Skin of body (tissue), 2 donors: ENCODE data around the gene ARSJ. TPM values are rescaled to one million over a fixed set of nuclear protein-coding genes. Genes with fewer than 3 reads are reported as not detected.

ENCODE experiments used
- DNase-seq: peaks from one replicate; lab custom pipeline; 2025; lab: John Stamatoyannopoulos, UW
- total RNA-seq: library from RNA; depleted of rRNA; stranded (reverse); fragments of >200 nt; gene quantifications from one replicate; pipeline ENCODE4 v1.2.3, GENCODE V29; 2014

ARSJ gene
- total RNA-seq, 1 donor from 2014 or later: 11.6 TPM

DNA sequence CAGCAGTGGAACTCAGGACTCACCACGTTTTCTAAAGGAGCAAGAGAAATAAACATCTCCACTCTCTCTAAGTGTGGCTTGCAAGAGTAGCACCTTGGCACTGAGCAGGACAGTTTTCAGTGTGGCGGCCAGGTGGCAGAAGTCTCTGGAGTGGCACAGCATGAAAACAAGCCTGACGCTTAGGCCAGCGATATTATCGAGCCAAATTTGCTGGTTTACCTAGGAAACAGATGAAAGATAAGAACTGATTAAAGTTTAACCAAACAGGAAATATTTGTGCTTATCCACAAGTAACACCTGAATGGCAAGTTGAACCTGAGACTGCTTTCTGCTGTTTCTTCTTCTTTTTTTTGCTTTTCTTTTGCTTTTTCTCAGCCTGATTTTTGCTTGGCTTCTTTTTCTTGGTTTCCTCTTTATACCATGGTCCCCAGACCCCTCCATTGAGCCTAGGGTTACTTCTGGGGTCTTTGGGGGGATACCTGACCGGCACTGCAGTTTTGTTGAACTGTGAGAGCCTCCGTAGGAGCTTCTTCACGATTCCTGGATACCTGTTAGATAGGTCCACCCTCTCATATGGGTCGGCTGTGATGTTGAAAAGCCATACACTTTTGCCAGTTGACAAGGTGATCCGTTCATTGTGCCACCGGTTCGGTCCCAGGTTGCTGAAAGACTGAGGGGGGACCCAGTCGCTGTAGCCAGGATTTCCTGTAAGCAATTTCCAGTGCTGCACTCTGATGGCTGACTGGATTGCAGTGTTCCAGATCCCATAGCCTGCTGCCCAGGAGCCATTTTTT, 77.3 kb downstream of the ARSJ start:
- no peak for DNase-seq

DNA sequence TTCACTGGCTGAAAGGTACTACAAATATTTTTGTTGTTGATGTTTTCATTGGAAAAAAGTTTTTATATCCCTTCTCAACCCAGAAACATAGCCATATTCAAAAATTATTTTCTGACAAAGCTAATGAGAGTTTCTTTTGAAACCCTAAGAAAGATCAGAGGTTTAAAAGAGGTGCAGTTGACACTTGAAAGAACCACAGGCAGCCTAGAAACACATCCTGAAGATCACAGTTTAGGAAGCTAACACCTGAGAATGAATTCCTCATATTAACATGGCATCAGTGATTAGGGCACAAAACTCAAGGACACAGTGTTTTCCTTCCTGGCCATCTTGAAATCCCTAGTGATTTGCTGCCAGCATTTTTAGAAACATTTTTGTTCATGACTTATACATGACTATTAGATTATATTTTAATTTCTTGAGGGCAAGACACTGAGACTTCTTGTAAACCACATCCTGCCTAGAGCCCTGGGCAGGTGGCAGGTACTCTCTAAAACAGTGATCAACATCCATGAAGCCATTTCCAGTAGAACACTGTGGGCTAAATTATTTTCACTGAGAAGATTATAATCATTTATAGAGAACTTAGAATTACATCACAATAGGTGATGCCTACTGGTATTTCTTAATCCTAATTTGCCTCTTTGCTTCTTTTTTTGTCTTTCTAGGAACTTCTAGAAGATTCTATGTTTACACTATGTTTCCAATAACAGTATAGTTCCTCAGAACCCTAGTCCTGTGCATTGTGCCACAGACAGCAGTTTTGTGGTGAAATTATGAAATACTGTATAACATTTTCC, 80.0 kb downstream of the ARSJ start:
- DNase-seq: no peak

DNA sequence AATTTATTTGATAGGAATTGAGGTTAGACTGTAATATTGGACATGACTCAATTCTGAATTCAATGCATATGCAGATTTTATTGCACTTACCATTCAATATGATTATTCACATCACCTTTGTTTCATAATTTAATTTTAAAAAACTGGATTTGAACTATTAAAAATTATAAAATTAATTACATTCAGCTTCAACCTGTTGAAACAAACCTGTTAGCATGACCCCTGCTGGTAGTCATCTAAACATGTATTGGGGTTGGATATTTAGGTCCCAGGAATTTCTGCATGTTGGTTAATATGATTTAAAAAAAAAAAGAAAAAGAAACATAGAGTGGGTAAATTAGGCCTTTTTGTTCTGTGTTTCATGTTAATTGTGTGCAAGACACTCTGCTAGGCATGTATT, 85.9 kb downstream of the ARSJ start:
- no peak for DNase-seq

DNA sequence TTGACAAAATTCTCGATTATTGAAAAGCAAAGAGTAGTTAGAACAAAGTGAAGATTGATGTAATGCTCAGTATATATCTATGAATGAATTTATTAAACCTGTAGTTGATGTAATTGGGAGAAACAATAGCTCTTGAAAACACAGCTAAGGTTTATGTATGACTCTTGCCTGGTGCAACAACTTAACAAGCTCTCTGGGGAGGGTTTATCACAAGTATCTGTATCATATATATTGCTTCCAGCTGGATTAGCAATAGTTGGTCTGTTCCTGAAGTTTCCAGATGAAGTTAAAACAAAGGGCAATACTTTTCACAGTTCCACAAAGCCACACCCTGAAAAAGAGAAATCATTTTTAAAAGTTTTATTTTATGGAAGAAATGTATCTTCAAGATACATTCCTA, 91.4 kb downstream of the ARSJ start:
- DNase-seq: no peak

DNA sequence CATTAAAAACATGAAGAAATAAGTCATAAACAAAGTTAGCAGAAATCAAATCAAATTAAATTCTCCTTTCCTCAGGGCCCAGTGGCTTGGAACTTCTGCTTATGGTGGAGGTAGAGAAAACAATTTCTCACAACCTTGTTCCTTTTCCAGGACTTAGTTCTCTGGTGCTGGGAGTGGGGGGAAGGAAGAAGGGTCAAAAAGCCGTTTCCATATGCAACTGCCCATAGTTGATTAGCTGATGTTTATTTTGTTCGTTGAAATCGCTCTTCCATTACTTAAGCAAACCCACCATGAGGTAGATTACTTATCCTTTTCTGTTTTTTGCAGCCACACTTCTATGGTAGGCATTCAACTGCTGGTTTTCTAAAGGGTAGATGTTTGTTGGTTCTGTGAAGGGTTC, 94.2 kb downstream of the ARSJ start:
- DNase-seq: no peak

DNA sequence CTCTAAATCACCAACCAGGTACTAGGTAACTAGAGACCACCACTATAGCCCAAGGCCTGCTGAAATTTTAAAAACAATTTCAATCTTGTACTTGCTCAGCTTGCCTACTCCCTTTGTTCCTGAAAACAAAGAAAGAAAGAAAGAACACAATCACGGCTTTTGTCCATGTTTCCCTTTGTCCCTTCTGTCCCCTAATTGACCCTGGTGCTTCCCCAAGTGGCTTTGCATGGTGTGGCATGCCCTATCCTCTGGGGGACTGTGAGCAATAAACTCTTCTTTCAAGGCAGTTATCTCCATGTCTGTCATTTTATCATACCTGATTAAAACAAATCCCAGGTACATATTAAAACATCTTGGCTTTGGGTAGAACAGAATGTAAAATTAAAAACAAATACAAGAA, 94.8 kb downstream of the ARSJ start:
- no peak for DNase-seq

DNA sequence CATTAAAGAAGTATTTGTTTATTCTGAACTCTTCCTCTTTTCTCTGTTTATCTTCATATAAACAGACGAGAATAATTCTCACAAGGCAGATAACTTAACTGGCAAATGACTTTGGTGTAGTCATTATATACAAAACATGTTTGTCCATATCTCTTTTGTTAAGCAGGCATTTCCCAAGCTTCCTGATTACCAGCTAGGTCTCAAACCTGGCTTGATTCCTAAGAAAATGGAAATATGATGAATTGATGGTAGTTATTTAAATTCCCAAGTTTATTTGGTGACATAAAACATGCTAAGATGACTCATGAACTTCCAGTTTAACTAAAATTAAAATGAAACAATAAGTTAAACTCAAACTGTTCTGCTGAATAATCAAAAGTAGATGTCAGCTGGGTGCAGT, 96.8 kb downstream of the ARSJ start:
- no peak for DNase-seq

DNA sequence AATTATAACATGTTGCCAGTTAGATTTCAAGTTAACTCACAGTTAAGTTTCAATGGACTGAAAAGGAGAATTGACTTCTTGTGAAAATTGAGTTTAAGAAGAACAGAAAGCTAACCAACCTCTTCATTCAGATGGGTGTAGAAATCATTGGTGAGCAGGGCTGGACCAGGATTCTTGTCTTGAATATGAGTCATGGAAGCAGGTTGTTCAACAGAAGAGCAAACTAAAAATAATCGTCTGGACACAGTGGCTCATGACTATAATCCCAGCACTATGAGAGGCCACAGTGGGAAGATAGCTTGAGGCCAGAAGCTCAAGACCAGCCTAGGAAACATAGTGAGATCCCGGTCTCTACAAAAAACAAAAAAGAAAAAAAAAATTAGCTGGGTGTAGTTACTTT, 98.2 kb downstream of the ARSJ start:
- no peak for DNase-seq

DNA sequence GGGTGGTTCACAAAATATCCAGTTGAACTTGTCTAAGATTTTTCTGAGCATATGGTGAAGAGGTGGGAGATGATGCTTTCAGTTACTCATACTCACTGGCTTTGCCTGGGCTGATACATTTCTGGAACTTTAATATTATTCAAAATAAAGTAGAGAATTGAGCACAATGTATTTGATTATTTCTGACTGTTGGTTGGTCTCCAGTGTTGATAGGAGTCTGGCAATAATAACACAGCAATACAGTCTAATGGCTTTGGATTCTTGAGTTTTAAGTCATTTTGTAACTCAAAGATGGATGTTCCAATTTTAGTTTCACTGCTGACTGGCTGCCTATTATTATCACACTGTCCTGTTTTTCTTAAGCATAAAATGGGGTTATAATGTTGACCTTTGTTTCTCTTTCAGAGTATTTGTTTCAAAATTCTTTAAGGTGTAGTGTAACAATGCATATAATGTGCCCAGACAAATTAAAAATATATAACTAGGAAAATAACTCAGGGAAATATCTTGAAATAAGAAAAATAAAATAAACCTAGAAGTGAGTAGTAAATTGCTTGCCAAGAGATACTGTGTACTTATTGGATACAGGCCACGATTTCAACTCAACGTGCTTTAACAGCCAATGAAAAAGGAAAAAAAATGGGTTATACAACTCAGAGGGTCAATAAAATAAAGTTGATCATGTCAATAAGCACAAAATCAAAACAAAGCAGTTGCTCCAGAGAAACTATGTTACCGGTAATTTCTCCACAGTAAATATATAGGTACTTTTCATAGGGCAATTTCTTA, 99.0 kb downstream of the ARSJ start:
- DNase-seq: peak; percentile 37

DNA sequence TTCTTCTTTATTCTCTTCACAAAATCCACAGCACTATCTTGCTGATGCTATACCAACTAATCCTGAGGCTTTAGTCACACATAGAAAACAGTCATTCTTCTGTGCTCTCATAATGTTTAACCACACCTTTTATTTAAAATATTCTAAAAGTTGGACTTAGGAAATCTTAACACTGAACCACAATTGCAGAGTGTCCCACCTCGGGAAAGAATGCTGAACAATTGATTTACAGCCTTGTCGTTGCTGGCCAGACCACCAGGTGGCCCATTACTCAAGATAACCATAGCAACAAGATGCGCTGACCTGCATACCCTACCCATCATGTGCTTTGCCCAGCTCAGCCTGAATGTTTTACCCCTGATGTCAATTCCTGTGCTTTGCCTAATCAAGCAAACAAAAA, 100.8 kb downstream of the ARSJ start:
- DNase-seq: no peak

DNA sequence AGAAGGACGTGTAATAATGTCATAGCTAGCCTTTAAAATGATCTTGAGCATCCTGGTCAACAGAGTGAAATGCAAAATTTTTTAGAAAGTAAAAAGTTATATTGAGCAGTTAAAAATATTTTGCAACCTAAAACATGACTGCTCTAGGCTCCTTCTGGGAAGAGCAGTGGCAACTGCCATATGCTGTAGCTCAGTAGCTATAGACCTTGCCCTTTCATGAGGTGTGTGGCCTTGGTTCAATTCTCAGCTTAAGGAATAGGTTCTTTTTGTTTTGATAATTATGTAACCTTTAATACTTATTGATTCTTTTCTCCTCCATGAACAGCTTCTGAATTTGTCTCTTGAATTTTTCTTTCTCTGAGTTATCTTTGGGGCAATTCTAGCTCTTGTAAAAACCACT, 105.0 kb downstream of the ARSJ start:
- no peak for DNase-seq

DNA sequence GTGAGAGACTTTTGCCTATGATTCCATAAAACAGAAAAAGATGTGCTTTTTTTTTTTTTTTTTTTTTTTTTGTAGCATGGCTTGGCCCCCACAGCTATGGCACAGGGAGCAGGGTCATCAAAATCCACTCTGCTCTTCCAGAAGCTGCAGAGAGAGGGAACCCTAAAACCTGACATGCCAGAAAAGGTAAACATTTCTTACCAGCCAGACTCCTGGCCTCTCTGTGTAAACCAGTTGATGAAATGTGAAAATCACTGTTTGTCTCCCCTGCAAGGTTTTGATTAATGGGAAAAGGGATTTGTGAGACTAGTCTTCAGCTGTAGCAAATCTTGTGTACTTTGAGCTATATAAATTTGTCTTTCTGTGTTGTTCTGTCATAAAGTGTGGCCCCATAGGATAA, 105.9 kb downstream of the ARSJ start:
- no peak for DNase-seq

DNA sequence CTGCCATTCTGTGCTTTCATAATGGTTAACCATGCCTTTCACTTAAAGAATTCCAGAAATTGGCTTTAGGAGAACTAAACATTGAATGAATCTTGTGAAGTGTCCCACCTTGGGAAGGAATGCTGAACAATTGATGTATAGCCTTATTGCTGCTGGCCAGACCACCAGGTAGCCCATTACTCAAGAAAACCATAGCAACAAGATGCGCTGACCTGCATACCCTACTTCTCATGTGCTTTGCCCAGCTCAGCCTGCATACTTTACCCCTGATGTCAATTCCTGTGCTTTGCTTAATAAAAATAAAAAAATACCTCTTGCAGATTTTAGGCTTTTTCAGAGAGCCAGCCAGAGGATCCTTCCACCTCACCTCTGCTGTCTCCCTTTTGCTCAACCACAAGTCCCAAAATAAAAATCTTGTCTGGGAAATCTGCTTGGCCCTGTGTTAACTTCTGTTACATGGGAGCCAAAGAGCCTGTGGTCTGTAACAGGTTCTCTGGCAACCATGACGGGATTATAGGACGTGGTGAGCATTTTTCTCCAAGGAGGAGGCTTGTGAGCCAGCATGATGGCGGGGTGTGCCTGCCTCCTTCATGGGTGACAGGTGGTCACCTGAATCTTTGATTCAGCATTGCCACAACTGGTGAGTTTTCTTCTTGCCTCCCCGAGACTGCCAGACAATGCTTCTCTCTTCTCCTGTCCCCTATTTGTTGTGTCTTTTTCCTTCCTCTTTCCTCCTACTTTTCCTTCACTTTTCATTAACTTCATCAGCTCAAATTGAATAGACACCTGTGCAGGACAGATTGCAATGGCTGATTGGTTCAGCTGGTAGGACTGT, 106.8 kb downstream of the ARSJ start:
- DNase-seq: no peak

DNA sequence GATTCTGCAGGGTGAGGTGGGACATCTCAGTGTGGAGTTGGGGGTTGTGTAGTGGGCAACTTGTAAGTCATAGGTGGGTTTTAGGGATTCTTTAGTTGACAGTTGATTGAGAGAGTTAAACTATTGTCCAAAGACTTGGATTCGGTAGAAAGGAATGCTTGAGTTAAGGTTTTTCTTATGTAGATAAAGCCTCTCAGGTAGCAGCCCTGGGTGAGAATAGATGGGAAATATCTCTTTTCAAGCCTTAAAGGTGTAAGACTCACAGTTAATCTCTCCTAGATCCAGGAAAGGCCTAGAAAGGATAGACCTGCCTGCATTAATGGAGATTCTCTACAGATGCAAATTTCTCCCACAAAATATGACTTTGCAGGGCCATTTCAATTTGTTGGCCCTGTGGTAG, 108.4 kb downstream of the ARSJ start:
- no peak for DNase-seq

DNA sequence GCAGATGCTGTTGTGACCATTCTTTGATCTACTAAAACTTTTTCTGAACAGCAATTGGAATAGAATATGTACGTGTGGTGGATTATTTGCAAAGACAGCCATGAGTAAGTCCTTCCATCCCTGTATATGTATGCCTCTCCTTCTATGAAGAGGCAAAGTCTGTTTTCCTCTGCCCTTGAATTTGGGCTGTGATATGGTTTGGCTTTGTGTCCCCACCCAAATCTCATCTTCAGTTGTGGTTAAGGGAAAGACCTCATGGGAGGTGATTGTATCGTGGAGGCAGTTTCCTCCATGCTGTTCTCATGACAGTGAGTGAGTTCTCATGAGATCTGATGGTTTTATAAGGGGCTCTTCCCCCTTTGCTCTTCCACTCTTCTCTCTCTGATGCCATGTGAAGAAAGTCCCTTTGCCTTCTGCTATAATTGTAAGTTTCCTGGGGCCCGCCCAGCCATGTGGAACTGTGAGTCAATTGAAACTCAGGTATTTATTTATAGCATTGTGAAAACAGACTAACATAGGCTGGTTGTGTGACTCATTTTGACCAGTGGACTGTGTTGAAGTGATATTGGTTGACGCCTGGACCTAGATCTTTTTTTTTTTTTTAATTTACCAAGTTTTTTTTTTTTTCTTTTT, 109.6 kb downstream of the ARSJ start:
- no peak for DNase-seq

DNA sequence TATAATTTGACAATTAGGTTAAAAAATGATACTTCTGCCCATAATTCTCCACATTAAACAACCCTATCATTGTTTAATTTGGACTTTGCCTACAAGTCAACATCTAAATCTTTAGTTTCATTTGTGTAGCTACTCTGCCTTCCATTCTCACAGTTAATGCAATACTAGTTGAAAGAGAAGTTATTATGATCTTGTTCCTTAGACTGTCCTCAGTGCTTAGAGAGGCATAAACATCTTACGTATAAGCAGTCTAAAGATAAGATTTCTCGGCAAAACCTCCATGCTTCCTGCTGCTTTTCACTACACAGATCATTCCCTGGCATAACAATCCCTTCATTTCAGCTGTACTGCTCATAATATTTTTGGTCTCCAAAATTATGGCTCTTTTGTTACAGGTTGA, 112.8 kb downstream of the ARSJ start:
- DNase-seq: no peak

DNA sequence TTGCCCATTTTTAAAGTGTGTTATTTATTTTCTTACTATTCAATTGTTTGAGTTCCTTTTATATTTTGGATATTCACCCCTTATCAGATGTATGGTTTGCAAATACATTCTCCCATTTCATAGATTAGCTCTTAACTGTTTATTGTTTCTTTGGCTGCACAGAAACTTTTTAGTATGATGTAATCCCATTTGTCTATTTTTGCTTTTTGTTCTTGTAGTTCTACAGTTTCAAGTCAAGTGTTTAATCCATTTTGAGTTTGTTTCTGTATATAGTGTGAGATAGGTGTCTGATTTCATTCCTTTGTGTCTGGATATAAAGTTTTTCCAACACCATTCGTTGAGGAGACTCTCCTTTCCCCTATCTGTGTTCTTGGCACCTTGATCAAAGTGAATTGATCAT, 120.5 kb downstream of the ARSJ start:
- DNase-seq: no peak

DNA sequence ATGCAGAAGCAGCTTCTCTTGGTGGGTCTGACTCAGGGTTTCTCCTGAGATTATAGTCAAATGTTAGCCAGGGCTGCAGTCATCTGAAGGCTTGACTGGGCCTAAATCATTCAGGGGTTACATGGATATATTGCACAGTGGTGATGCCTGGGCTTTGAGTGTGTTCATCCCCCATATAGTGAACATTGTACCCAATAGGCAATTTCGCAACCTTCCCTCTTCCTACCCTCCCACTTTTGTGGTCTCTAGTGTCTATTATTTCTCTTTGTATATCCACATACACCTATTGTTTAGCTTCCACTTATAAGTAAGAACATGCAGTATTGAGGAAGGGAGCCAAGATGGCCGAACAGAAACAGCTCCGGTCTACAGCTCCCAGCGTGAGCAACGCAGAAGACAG, 127.6 kb downstream of the ARSJ start:
- DNase-seq: no peak
